Ishikawa (cell line): ENCODE results near the gene DOK3.

Experiments
- EGR1 ChIP-seq: IDR thresholded peaks from 2 replicates; pipeline ENCODE4 v1.6.1; 2012
- EP300 ChIP-seq: IDR thresholded peaks from 2 replicates; pipeline ENCODE4 v1.6.1; 2012; ENCODE audit warnings: borderline replicate concordance
- NFIC ChIP-seq: IDR thresholded peaks from 2 replicates; pipeline ENCODE4 v1.6.1; 2012
- RAD21 ChIP-seq: IDR thresholded peaks from 2 replicates; pipeline ENCODE4 v1.6.1; 2012; ENCODE audit warnings: low read depth
- TEAD4 ChIP-seq: IDR thresholded peaks from 2 replicates; pipeline ENCODE4 v1.6.1; 2012
- YY1 ChIP-seq: IDR thresholded peaks from 2 replicates; pipeline ENCODE4 v1.6.1; 2012; ENCODE audit warnings: low read depth
- ZBTB7A ChIP-seq: IDR thresholded peaks from 2 replicates; pipeline ENCODE4 v1.6.1; 2012; ENCODE audit warnings: low read depth
- TF ChIP-seq, protein P1 (sequence below): IDR thresholded peaks from 2 replicates; pipeline ENCODE4 v1.6.1; 2012; ENCODE audit warnings: low read depth, mild to moderate bottlenecking

DNA sequence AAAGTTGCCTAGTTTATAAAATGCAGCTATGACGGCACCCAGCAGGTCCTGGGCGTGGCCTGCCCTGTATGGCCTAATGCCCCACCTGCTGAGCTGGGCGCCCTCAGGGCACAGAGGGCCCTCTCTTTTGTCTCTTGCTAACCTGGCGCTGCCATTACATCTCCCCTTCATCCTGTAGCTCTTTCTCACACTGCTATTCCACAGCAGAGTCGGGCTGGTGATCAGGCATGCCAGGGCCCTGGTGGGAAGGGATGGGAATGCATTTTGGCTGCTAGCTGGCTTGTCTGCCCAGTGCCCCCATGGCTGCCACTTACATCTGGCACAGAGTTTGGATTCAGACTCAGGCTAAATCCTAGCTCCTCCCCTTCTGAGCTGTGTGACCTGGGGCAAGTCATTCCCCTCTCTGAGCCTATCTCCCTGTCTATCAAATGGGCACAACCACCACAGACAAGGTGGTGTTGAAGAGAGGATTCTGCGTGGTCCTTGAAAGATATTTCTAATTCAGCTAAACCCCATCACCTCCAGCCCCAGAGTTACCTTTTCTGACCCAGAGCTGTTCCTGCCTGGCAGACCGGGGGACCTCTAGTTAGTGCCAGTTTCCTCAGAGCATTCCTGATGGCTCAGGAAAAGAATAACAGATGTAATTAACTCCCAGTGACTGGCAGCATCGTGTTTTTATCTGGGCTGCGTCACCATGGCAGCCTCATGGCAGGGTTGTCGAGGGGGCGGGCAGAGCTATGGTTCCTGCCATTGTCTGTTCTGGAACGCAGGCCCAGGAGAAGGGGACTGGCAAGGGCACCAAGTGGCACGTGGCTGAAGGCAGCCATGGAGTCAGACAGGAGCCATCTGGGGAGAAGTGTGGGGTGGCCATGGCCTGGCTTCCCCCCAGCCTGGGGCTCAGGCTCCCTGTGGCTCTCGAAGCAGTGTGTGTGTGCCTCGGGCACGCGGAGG, 56.7 kb downstream of the DOK3 start:
- TF ChIP-seq EGR1 (no peak), TEAD4 (no peak), RAD21 (no peak), ZBTB7A (no peak), EP300 (no peak), NFIC (no peak), YY1 (no peak)
- TF ChIP-seq, protein P1, sequence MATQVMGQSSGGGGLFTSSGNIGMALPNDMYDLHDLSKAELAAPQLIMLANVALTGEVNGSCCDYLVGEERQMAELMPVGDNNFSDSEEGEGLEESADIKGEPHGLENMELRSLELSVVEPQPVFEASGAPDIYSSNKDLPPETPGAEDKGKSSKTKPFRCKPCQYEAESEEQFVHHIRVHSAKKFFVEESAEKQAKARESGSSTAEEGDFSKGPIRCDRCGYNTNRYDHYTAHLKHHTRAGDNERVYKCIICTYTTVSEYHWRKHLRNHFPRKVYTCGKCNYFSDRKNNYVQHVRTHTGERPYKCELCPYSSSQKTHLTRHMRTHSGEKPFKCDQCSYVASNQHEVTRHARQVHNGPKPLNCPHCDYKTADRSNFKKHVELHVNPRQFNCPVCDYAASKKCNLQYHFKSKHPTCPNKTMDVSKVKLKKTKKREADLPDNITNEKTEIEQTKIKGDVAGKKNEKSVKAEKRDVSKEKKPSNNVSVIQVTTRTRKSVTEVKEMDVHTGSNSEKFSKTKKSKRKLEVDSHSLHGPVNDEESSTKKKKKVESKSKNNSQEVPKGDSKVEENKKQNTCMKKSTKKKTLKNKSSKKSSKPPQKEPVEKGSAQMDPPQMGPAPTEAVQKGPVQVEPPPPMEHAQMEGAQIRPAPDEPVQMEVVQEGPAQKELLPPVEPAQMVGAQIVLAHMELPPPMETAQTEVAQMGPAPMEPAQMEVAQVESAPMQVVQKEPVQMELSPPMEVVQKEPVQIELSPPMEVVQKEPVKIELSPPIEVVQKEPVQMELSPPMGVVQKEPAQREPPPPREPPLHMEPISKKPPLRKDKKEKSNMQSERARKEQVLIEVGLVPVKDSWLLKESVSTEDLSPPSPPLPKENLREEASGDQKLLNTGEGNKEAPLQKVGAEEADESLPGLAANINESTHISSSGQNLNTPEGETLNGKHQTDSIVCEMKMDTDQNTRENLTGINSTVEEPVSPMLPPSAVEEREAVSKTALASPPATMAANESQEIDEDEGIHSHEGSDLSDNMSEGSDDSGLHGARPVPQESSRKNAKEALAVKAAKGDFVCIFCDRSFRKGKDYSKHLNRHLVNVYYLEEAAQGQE: no peak
